ENCODE data around the gene RPL6.

RPL6 gene

GRCh38 chr12:112380663-112381405 is 28.6 kb downstream of the RPL6 start:
- no peak for DNase-seq (ENCODE audit: low read depth)

- DNase-seq (ENCODE audit: low read depth) = no peak
These were observed 34.3 kb downstream of the RPL6 start for GRCh38 chr12:112375105-112375504.

- DNase-seq (ENCODE audit: low read depth) = no peak
These were observed 35.2 kb downstream of the RPL6 start for GRCh38 chr12:112374166-112374740.

- DNase-seq (ENCODE audit: low read depth) = no peak
These were observed 38.4 kb downstream of the RPL6 start for GRCh38 chr12:112370868-112371510.

- DNase-seq (ENCODE audit: low read depth) = no peak
These were observed 39.2 kb downstream of the RPL6 start for GRCh38 chr12:112370199-112370598.

- no peak for DNase-seq (ENCODE audit: low read depth)
These were observed 40.5 kb downstream of the RPL6 start for GRCh38 chr12:112368856-112369255.

GRCh38 chr12:112367965-112368364 is 41.4 kb downstream of the RPL6 start:
- DNase-seq (ENCODE audit: low read depth) = no peak

GRCh38 chr12:112362310-112362709 is 47.1 kb downstream of the RPL6 start:
- DNase-seq (ENCODE audit: low read depth) = no peak

- no peak for DNase-seq (ENCODE audit: low read depth)
These were observed 48.1 kb downstream of the RPL6 start for GRCh38 chr12:112361271-112361670.

GRCh38 chr12:112359290-112359689 is 50.1 kb downstream of the RPL6 start:
- DNase-seq (ENCODE audit: low read depth) = no peak

GRCh38 chr12:112357214-112357613 is 52.2 kb downstream of the RPL6 start:
- DNase-seq (ENCODE audit: low read depth) = no peak
